A549 (cell line): ENCODE measurements around the gene HMG20B. TPM values are rescaled to one million over a fixed set of nuclear protein-coding genes. Genes with fewer than 3 reads are reported as not detected.
A peak's percentile ranks its signal among the peaks of the same experiment; 100 is the strongest.

Experiments
- ATAC-seq, 2 experiments: fragments of 200-7000 bp in 1 of 2; fragments of >200 bp in 1 of 2; cut with Nextera tagmentation in 1 of 2; cut with Tn5 transposase in 1 of 2; 3 replicates each; pipeline versions ENCODE4 v1.8.0 to v1.9.1; 2018 to 2020; ENCODE audit warnings: mild to moderate bottlenecking in 1 of 2, moderate library complexity in 1 of 2
- CTCF ChIA-PET: fragments of 300-600 bp; sonication (Branson Sonifier 250); formaldehyde crosslinking; extraction: SDS; loops from one replicate; lab custom pipeline; 2021; ENCODE audit warnings: antibody characterized with exemption, inconsistent platforms; lab: Yijun Ruan, JAX
- POLR2A ChIA-PET: fragments of 350-600 bp; formaldehyde crosslinking; extraction: SDS; loops from one replicate; lab custom pipeline; 2021; ENCODE audit warnings: antibody characterized with exemption, inconsistent platforms; lab: Yijun Ruan, JAX
- DNase-seq, 2 experiments: peaks; one replicate each; pipeline versions ENCODE4 v3.0.0 to v3.0.0-alpha.2; 2011 to 2016; ENCODE audit warnings: low read depth in 1 of 2, low spot score in 1 of 2
- FAIRE-seq: peaks from 2 replicates; lab custom pipeline; 2011; peaks lifted over from hg19 to GRCh38; lab: Jason Lieb, UNC
- H3K27ac ChIP-seq, 2 experiments: fragments of >200 bp; sonication (Bioruptor Twin); formaldehyde crosslinking; 3 replicates each; pipeline ENCODE4 v1.5.1; 2016 to 2017
- H3K4me1 ChIP-seq: fragments of >200 bp; sonication (Bioruptor Twin); formaldehyde crosslinking; 3 replicates; pipeline ENCODE4 v1.6.1; 2016
- H3K4me2 ChIP-seq: fragments of >200 bp; sonication (Bioruptor Twin); formaldehyde crosslinking; 3 replicates; pipeline ENCODE4 v1.6.1; 2016
- H3K4me3 ChIP-seq: fragments of >200 bp; sonication (Bioruptor Twin); formaldehyde crosslinking; 3 replicates; pipeline ENCODE4 v1.5.1; 2016
- H3K9me3 ChIP-seq: fragments of >200 bp; sonication (Bioruptor Twin); formaldehyde crosslinking; 3 replicates; pipeline ENCODE4 v1.6.1; 2016
- BCL3 ChIP-seq: fragments of >200 bp; sonication (Bioruptor Twin); formaldehyde crosslinking; IDR thresholded peaks from 3 replicates; pipeline ENCODE4 v1.6.1; 2016
- BHLHE40 ChIP-seq: IDR thresholded peaks from 2 replicates; pipeline ENCODE4 v1.6.1; 2012; ENCODE audit warnings: low read depth, low read length, inconsistent platforms
- CEBPB ChIP-seq, 2 experiments: fragments of >200 bp in 1 of 2; sonication (Bioruptor Twin) in 1 of 2; formaldehyde crosslinking in 1 of 2; IDR thresholded peaks; 2 replicates each; pipeline ENCODE4 v1.6.1; 2012 to 2016
- EHF ChIP-seq: fragments of 250-450 bp; sonication (Bioruptor Pico); IDR thresholded peaks from 2 replicates; pipeline ENCODE4 v1.5.0; 2020; ENCODE audit warnings: mild to moderate bottlenecking
- EP300 ChIP-seq, 2 experiments: fragments of >200 bp; sonication (Bioruptor Twin); formaldehyde crosslinking; IDR thresholded peaks; 2 replicates in 1 of 2; 3 replicates in 1 of 2; pipeline ENCODE4 v1.6.1; 2016 to 2017
- FOSL2 ChIP-seq, 2 experiments: fragments of 450-650 bp in 1 of 2; fragments of >200 bp in 1 of 2; sonication (Bioruptor Twin) in 1 of 2; formaldehyde crosslinking; IDR thresholded peaks; 2 replicates each; pipeline versions ENCODE4 v1.5.0 to v1.6.1; 2016 to 2020; ENCODE audit warnings: mild to moderate bottlenecking in 1 of 2, moderate library complexity in 1 of 2
- GATA3 ChIP-seq: IDR thresholded peaks from 2 replicates; pipeline ENCODE4 v1.6.1; 2012; ENCODE audit warnings: borderline replicate concordance
- HMGXB4 ChIP-seq: fragments of 250-450 bp; sonication (Bioruptor Pico); IDR thresholded peaks from 2 replicates; pipeline ENCODE4 v1.5.0; 2021; ENCODE audit warnings: mild to moderate bottlenecking, moderate library complexity, borderline replicate concordance
- JUN ChIP-seq, 2 experiments: fragments of >200 bp; sonication (Bioruptor Twin); formaldehyde crosslinking; IDR thresholded peaks; 2 replicates in 1 of 2; 3 replicates in 1 of 2; pipeline ENCODE4 v1.6.1; 2016 to 2017
- PHF8 ChIP-seq: fragments of 200-600 bp; sonication (generic); IDR thresholded peaks from 2 replicates; pipeline ENCODE4 v1.6.1; 2016; ENCODE audit warnings: low read depth, mild to moderate bottlenecking, antibody characterized with exemption, moderate library complexity, borderline replicate concordance
- POLR2A ChIP-seq: IDR thresholded peaks from 2 replicates; pipeline ENCODE4 v1.6.1; 2012; ENCODE audit warnings: mild to moderate bottlenecking, low read length
- RAD21 ChIP-seq, 2 experiments: fragments of >200 bp in 1 of 2; sonication (Bioruptor Twin) in 1 of 2; formaldehyde crosslinking in 1 of 2; IDR thresholded peaks in 1 of 2; conservative IDR thresholded peaks in 1 of 2; 2 replicates in 1 of 2; 3 replicates in 1 of 2; pipeline ENCODE4 v1.6.1; 2012 to 2018; ENCODE audit warnings: inconsistent platforms in 1 of 2
- RARB ChIP-seq: fragments of 250-450 bp; sonication (Bioruptor Pico); IDR thresholded peaks from 2 replicates; pipeline ENCODE4 v1.8.0; 2021; ENCODE audit warnings: mild to moderate bottlenecking, moderate library complexity
- RCOR1 ChIP-seq: fragments of 150-350 bp; IDR thresholded peaks from 2 replicates; pipeline ENCODE4 v1.6.1; 2014; ENCODE audit warnings: antibody characterized with exemption, low read length, low read depth
- REST ChIP-seq: fragments of 200-600 bp; sonication (generic); IDR thresholded peaks from 2 replicates; pipeline ENCODE4 v1.6.1; 2016; ENCODE audit warnings: antibody characterized with exemption, mild to moderate bottlenecking, moderate library complexity
- TFCP2L1 ChIP-seq: fragments of 250-450 bp; sonication (Bioruptor Pico); IDR thresholded peaks from 2 replicates; pipeline ENCODE4 v1.5.0; 2021; ENCODE audit warnings: mild to moderate bottlenecking
- ZFP36 ChIP-seq: fragments of 450-650 bp; IDR thresholded peaks from 2 replicates; pipeline ENCODE4 v1.6.1; 2014; ENCODE audit warnings: borderline replicate concordance; ENCODE audit not compliant: partially characterized antibody
- ZNF302 ChIP-seq: fragments of 250-450 bp; sonication (Bioruptor Pico); IDR thresholded peaks from 2 replicates; pipeline ENCODE4 v1.9.0; 2021; ENCODE audit warnings: inconsistent platforms, mild to moderate bottlenecking, moderate library complexity
- WGBS: methylation state at CpG from one replicate; pipeline ENCODE4 v1.1.6; 2017; ENCODE audit errors: missing lambda C conversion rate; 5-methylcytosine and 5-hydroxymethylcytosine counted together
- polyA plus RNA-seq, 4 experiments: library from polyadenylated mRNA; depleted of rRNA in 3 of 4; stranded (reverse); fragments of >200 nt; fragmentation: RNase III in 1 of 4; extraction: RNeasy Plus Mini Kit Qiagen cat#74134 plus additional on column Dnase treatment in 1 of 4; gene quantifications; 2 replicates in 3 of 4; 3 replicates in 1 of 4; pipeline ENCODE4 v1.2.3, GENCODE V29; 2011 to 2017
- TF ChIP-seq, protein P1 (sequence below): IDR thresholded peaks from 2 replicates; pipeline ENCODE4 v1.6.1; 2012
- TF ChIP-seq, protein P2 (sequence below): fragments of 450-650 bp; IDR thresholded peaks from 2 replicates; pipeline ENCODE4 v1.6.1; 2014; ENCODE audit warnings: antibody characterized with exemption

Gene HMG20B
- polyA plus RNA-seq, 2 of the 4 experiments (the other 2 are of a cell fraction) = 24.2 to 47.1 TPM

DNA sequence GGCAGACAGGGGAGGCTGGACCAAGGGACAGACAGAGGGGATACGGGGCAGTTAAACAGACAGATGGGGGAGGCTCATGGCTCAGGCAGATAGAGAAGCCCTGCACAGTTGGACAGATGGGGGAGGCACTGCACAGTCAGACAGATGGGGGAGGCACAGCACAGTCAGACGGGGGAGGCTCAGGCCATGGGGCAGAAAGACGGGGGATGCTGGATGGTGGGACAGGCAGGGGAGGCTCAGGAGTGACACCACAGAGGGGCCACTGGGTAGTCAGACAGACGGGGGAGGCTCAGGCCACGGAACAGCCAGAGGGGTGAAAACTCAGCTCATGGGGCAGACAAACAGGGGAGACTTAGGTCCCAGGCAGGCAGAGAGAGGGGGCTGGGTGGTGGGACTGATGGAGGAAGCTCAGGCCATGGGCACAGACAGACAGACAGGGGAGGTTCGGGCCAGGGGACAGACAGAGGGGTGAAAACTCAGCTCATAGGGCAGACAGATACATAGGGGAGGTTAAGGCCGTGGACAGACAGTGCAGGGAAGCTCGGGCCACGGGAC, 16.2 kb upstream of the HMG20B start:
- POLR2A ChIA-PET = interaction anchor here (1.0 to 2.6 kb wide), 2 partner anchors 9 to 17 kb away, joined by 3 to 14 read pairs; no protein-coding TSS in a partner anchor
- 14% methylated on average over 8 of the region's 9 CpGs for WGBS
- Histone ChIP-seq H3K4me1 (peaks cover 22% of the 10 kb centered on the region), H3K9me3 (no peaks in the 10 kb centered on the region)
- no peak for DNase-seq
- TF ChIP-seq ZFP36 (peak; percentile 88), BCL3 (no peak)
- TF ChIP-seq, all 56 proteins: peak for 1
- FAIRE-seq = no peak
- ATAC-seq = no peak; a peak in 1 of 6 replicates
- Histone ChIP-seq H3K27ac (peak overlapping the region; percentile 89 to 100), H3K4me2 (peak overlapping the region; percentile 98), H3K4me3 (peak overlapping the region; percentile 87)
- CTCF ChIA-PET = interaction anchor here (0.7 to 10.0 kb wide), 11 partner anchors 9 to 67 kb away, joined by 3 to 70 read pairs (median 4); partner anchors contain the start of gene HMG20B

GRCh38 chr19:3556978-3557460, 15.7 kb upstream of the HMG20B start:
- ChIA-PET CTCF (interaction anchor here (0.9 to 10.0 kb wide), 12 partner anchors 8 to 104 kb away, joined by 3 to 70 read pairs (median 4); partner anchors contain the start of gene HMG20B), POLR2A (interaction anchor here (1.0 to 2.6 kb wide), 3 partner anchors 9 to 17 kb away, joined by 3 to 14 read pairs (median 4); no protein-coding TSS in a partner anchor)
- FAIRE-seq = no peak

GRCh38 chr19:3557461-3558248, 15.1 kb upstream of the HMG20B start, which contains the start of gene MFSD12:
MFSD12 (minus strand) TSS chr19:3557586; CDS start chr19:3557403, 183 bp downstream.
- peaks cover 32% of the 10 kb centered on the region for H3K4me1 ChIP-seq
- CTCF ChIA-PET = interaction anchor here (0.7 to 10.0 kb wide), 13 partner anchors 8 to 596 kb away, joined by 3 to 70 read pairs (median 4); partner anchors contain the start of gene HMG20B
- peak; percentile 92 to 94 for ATAC-seq

More at GRCh38 chr19:3556978-3557460, 15.7 kb upstream of the HMG20B start:
- Histone ChIP-seq H3K4me2 (peak overlapping the region; percentile 98), H3K9me3 (no peaks in the 10 kb centered on the region), H3K27ac (peak overlapping the region; percentile 89 to 100), H3K4me3 (peak overlapping the region; percentile 87), H3K4me1 (peaks cover 28% of the 10 kb centered on the region)
- peak in 1 of 2 experiments; percentile 46 for DNase-seq
- 0% methylated on average over 1 of the region's 60 CpGs for WGBS
- ATAC-seq = peak; percentile 12 to 43; a peak in 4 of 6 replicates
- TF ChIP-seq RAD21 (conservative IDR thresholded peaks at IDR 0.05 in 1 of 2, IDR thresholded peaks at IDR 0.05 in 1 of 2) (0 out of 5 replicates have a peak, but pooled peaks of 1 of the 2 experiments have one; percentile 15), ZNF302 (CRISPR knock-in tag) (no peak)

More at GRCh38 chr19:3557461-3558248, 15.1 kb upstream of the HMG20B start, which contains the start of gene MFSD12:
- TF ChIP-seq FOSL2 (IDR thresholded peaks at IDR 0.05) (no peak), FOSL2 (CRISPR knock-in tag; IDR thresholded peaks at IDR 0.05) (peak; percentile 85), RARB (no peak), PHF8 (peak; percentile 30; the same call in 1 of the 2 replicates), EHF (CRISPR knock-in tag) (no peak), BHLHE40 (no peak), EP300 (IDR thresholded peaks at IDR 0.05) (0 out of 5 replicates have a peak, but pooled peaks of 1 of the 2 experiments have one; percentile 21), TFCP2L1 (CRISPR knock-in tag) (0 out of 2 replicates have a peak, but pooled peaks have one; percentile 59), POLR2A (peak; percentile 56), GATA3 (peak; percentile 40; the same call in 1 of the 2 replicates), RCOR1 (no peak), HMGXB4 (CRISPR knock-in tag) (no peak), REST (no peak), JUN (IDR thresholded peaks at IDR 0.05) (peak in 1 of 2 experiments; percentile 35; a peak in 2 of 5 replicates), CEBPB (IDR thresholded peaks at IDR 0.05) (peak in 1 of 2 experiments; percentile 30; a peak in 1 of 4 replicates)
- TF ChIP-seq, protein P1, sequence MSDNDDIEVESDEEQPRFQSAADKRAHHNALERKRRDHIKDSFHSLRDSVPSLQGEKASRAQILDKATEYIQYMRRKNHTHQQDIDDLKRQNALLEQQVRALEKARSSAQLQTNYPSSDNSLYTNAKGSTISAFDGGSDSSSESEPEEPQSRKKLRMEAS = peak; percentile 94
- TF ChIP-seq, protein P2, sequence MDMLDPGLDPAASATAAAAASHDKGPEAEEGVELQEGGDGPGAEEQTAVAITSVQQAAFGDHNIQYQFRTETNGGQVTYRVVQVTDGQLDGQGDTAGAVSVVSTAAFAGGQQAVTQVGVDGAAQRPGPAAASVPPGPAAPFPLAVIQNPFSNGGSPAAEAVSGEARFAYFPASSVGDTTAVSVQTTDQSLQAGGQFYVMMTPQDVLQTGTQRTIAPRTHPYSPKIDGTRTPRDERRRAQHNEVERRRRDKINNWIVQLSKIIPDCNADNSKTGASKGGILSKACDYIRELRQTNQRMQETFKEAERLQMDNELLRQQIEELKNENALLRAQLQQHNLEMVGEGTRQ = peak; percentile 67; the same call in 1 of the 2 replicates
- Histone ChIP-seq H3K27ac (peak within 1 kb of the TSS; percentile 89 to 100), H3K9me3 (no peaks in the 10 kb centered on the region), H3K4me3 (peak within 1 kb of the TSS; percentile 87), H3K4me2 (peak within 1 kb of the TSS; percentile 98)
- no peak for FAIRE-seq
- WGBS = 1% methylated on average over 18 of the region's 81 CpGs
- peak; percentile 92 to 93 for DNase-seq
- POLR2A ChIA-PET = interaction anchor here (0.7 to 2.6 kb wide), 3 partner anchors 9 to 16 kb away, joined by 3 to 14 read pairs (median 4); no protein-coding TSS in a partner anchor
